Gastroesophageal sphincter (tissue), 3 donors: ENCODE measurements around the gene SOX8.

Experiments used
- EP300 ChIP-seq: sonication (generic); formaldehyde crosslinking; IDR thresholded peaks from one replicate; pipeline ENCODE4 v1.6.1; 2017; ENCODE audit warnings: antibody characterized with exemption, mild to moderate bottlenecking
- POLR2AphosphoS5 ChIP-seq: sonication (generic); formaldehyde crosslinking; IDR thresholded peaks from one replicate; pipeline ENCODE4 v1.6.1; 2017; ENCODE audit warnings: antibody characterized with exemption
- TF ChIP-seq, protein P1 (sequence below), 4 experiments: fragments of 200-600 bp in 2 of 4; fragments of 450-650 bp in 2 of 4; sonication (generic) in 1 of 4; IDR thresholded peaks; one replicate each; pipeline ENCODE4 v1.5.1; 2017 to 2019; ENCODE audit warnings: antibody characterized with exemption in 4 of 4, mild to moderate bottlenecking in 2 of 4, moderate library complexity in 2 of 4

- no peak for TF ChIP-seq POLR2AphosphoS5
- TF ChIP-seq, protein P1, sequence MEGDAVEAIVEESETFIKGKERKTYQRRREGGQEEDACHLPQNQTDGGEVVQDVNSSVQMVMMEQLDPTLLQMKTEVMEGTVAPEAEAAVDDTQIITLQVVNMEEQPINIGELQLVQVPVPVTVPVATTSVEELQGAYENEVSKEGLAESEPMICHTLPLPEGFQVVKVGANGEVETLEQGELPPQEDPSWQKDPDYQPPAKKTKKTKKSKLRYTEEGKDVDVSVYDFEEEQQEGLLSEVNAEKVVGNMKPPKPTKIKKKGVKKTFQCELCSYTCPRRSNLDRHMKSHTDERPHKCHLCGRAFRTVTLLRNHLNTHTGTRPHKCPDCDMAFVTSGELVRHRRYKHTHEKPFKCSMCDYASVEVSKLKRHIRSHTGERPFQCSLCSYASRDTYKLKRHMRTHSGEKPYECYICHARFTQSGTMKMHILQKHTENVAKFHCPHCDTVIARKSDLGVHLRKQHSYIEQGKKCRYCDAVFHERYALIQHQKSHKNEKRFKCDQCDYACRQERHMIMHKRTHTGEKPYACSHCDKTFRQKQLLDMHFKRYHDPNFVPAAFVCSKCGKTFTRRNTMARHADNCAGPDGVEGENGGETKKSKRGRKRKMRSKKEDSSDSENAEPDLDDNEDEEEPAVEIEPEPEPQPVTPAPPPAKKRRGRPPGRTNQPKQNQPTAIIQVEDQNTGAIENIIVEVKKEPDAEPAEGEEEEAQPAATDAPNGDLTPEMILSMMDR (IDR thresholded peaks at IDR 0.05): no peak
- TF ChIP-seq EP300: no peak
These were observed 7.8 kb downstream of the SOX8 start for GRCh38 chr16:989354-989814.
